ENCODE measurements around the gene TMEM233.

Gene TMEM233

GRCh38 chr12:119593578-119594398 is at the start of gene TMEM233:
TSS of gene TMEM233 (plus strand) at chr12:119593774. CDS start at chr12:119593849, 75 bp downstream.
- Histone ChIP-seq H3K27me3 (ENCODE audit: insufficient read depth, low read length, poor library complexity) (no peaks in the 10 kb centered on the region), H3K9me3 (ENCODE audit: insufficient read depth, low read length, severe bottlenecking) (no peaks in the 10 kb centered on the region), H3K9ac (ENCODE audit: low read depth, low read length) (no peak within 1 kb of the TSS), H3K79me2 (ENCODE audit: insufficient read depth, low read length) (no peaks in the 10 kb centered on the region), H3K27ac (ENCODE audit: low read length) (no peak within 1 kb of the TSS), H4K20me1 (ENCODE audit: insufficient read depth, low read length) (no peaks in the 10 kb centered on the region), H2AFZ (ENCODE audit: low read depth, low read length) (no peak within 1 kb of the TSS), H3K4me3 (ENCODE audit: low read depth in 1 of 2, low read length in 2 of 2) (no peak within 1 kb of the TSS), H3K4me1 (ENCODE audit: insufficient read depth, low read length) (no peaks in the 10 kb centered on the region), H3K4me2 (ENCODE audit: insufficient read depth, low read length) (no peak within 1 kb of the TSS), H3K36me3 (ENCODE audit: insufficient read depth, low read length) (no peaks in the 10 kb centered on the region)
- TF ChIP-seq EZH2 (IDR thresholded peaks at IDR 0.05; ENCODE audit: borderline replicate concordance, low read depth, low read length, severe bottlenecking): no peak
- TF ChIP-seq, protein P1, sequence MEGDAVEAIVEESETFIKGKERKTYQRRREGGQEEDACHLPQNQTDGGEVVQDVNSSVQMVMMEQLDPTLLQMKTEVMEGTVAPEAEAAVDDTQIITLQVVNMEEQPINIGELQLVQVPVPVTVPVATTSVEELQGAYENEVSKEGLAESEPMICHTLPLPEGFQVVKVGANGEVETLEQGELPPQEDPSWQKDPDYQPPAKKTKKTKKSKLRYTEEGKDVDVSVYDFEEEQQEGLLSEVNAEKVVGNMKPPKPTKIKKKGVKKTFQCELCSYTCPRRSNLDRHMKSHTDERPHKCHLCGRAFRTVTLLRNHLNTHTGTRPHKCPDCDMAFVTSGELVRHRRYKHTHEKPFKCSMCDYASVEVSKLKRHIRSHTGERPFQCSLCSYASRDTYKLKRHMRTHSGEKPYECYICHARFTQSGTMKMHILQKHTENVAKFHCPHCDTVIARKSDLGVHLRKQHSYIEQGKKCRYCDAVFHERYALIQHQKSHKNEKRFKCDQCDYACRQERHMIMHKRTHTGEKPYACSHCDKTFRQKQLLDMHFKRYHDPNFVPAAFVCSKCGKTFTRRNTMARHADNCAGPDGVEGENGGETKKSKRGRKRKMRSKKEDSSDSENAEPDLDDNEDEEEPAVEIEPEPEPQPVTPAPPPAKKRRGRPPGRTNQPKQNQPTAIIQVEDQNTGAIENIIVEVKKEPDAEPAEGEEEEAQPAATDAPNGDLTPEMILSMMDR (IDR thresholded peaks at IDR 0.05; ENCODE audit: borderline replicate concordance, extremely low read depth, low read length, poor library complexity, severe bottlenecking): no peak
- ATAC-seq (ENCODE audit: insufficient read depth, low read depth): no peak
- no peak for DNase-seq

GRCh38 chr12:119544765-119545625 is 48.6 kb upstream of the TMEM233 start:
- peak; percentile 75 for ATAC-seq (ENCODE audit: insufficient read depth, low read depth)
- peak; percentile 64 for DNase-seq

GRCh38 chr12:119546340-119546739 is 47.2 kb upstream of the TMEM233 start:
- no peak overlapping the region for H3K4me3 ChIP-seq (ENCODE audit: low read depth in 1 of 2, low read length in 2 of 2)
- no peaks in the 10 kb centered on the region for H3K4me1 ChIP-seq (ENCODE audit: insufficient read depth, low read length)

More at GRCh38 chr12:119544765-119545625, 48.6 kb upstream of the TMEM233 start:
- no peak overlapping the region for H3K4me2 ChIP-seq (ENCODE audit: insufficient read depth, low read length)
- H3K4me3 ChIP-seq (ENCODE audit: low read depth in 1 of 2, low read length in 2 of 2): no peak overlapping the region
- H3K27me3 ChIP-seq (ENCODE audit: insufficient read depth, low read length, poor library complexity): no peaks in the 10 kb centered on the region
- no peak overlapping the region for H2AFZ ChIP-seq (ENCODE audit: low read depth, low read length)
- no peaks in the 10 kb centered on the region for H3K79me2 ChIP-seq (ENCODE audit: insufficient read depth, low read length)
- no peak overlapping the region for H3K27ac ChIP-seq (ENCODE audit: low read length)
- H3K4me1 ChIP-seq (ENCODE audit: insufficient read depth, low read length): no peaks in the 10 kb centered on the region
- 0 out of 2 replicates have a peak, but pooled peaks cover 2% of the 10 kb centered on the region for H4K20me1 ChIP-seq (ENCODE audit: insufficient read depth, low read length)
- H3K9ac ChIP-seq (ENCODE audit: low read depth, low read length): no peak overlapping the region
- H3K9me3 ChIP-seq (ENCODE audit: insufficient read depth, low read length, severe bottlenecking): no peaks in the 10 kb centered on the region
- TF ChIP-seq, protein P1 (IDR thresholded peaks at IDR 0.05; ENCODE audit: borderline replicate concordance, extremely low read depth, low read length, poor library complexity, severe bottlenecking): peak; percentile 96
- no peak for TF ChIP-seq EZH2 (IDR thresholded peaks at IDR 0.05; ENCODE audit: borderline replicate concordance, low read depth, low read length, severe bottlenecking)
- H3K36me3 ChIP-seq (ENCODE audit: insufficient read depth, low read length): no peaks in the 10 kb centered on the region

More at GRCh38 chr12:119546340-119546739, 47.2 kb upstream of the TMEM233 start:
- Histone ChIP-seq H3K27me3 (ENCODE audit: insufficient read depth, low read length, poor library complexity) (peaks cover 8% of the 10 kb centered on the region), H3K27ac (ENCODE audit: low read length) (no peak overlapping the region), H3K4me2 (ENCODE audit: insufficient read depth, low read length) (no peak overlapping the region), H3K36me3 (ENCODE audit: insufficient read depth, low read length) (no peaks in the 10 kb centered on the region), H4K20me1 (ENCODE audit: insufficient read depth, low read length) (0 out of 2 replicates have a peak, but pooled peaks cover 2% of the 10 kb centered on the region), H3K9ac (ENCODE audit: low read depth, low read length) (no peak overlapping the region), H3K9me3 (ENCODE audit: insufficient read depth, low read length, severe bottlenecking) (no peaks in the 10 kb centered on the region), H2AFZ (ENCODE audit: low read depth, low read length) (no peak overlapping the region), H3K79me2 (ENCODE audit: insufficient read depth, low read length) (no peaks in the 10 kb centered on the region)
- TF ChIP-seq, protein P1 (IDR thresholded peaks at IDR 0.05; ENCODE audit: borderline replicate concordance, extremely low read depth, low read length, poor library complexity, severe bottlenecking): no peak
- TF ChIP-seq EZH2 (IDR thresholded peaks at IDR 0.05; ENCODE audit: borderline replicate concordance, low read depth, low read length, severe bottlenecking): no peak
- DNase-seq: no peak
- no peak for ATAC-seq (ENCODE audit: insufficient read depth, low read depth)

All from DND-41 (cell line).